GM19099 (cell line): Measurements from ENCODE around the gene UCMA.

Experiments used
- POLR2A ChIP-seq: IDR thresholded peaks from 3 replicates; pipeline ENCODE4 v1.6.1; 2011; ENCODE audit warnings: low read depth; ENCODE audit not compliant: insufficient read length; ENCODE audit errors: extremely low read depth

Gene UCMA

GRCh38 chr10:13238271-13239077 lies 4.3 kb upstream of the UCMA start:
- TF ChIP-seq POLR2A: no peak

DNA sequence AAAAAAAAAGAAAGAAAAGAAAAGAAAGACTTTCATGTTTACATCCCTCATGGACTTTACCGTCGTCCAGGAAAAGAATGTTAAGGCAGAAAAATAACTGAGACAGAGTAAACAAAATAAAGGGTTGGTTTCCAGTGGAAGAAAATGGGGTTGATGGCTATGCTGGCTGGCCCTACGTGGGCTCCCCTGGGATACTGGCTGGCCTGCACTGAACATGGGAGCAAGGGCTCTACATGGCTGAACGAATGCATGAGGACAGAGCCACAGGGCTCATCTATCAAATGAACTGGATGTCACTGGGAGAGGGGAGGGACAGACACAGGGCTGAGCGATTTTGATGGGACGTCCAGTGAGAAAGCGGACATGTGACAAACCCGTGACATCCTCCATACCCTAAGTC lies 2.5 kb upstream of the UCMA start:
- no peak for TF ChIP-seq POLR2A

GRCh38 chr10:13233358-13233757 lies 816 bp downstream of the UCMA start:
- no peak for TF ChIP-seq POLR2A

GRCh38 chr10:13231808-13232207 lies 2.4 kb downstream of the UCMA start:
- no peak for TF ChIP-seq POLR2A

DNA sequence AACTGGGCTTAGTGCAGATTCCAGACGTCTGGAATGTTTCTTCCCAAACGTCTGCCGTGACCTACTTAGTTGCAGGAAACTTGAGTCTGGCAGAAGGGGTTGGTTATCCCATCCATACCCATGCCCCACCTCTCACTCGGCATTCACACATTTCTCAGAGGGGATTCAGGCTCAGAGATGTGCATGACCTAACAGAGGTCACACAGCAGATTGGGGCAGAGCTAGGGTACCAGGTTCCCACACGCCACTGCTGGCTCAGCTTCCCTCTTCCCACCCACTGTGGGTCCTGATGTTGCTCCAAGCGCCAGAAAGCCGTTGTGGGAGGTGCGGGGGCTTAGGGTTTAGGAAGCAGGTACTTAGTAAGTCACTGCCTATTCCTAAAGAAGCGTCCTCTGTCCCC lies 3.0 kb downstream of the UCMA start:
- TF ChIP-seq POLR2A: no peak

- no peak for TF ChIP-seq POLR2A
Observed at GRCh38 chr10:13227031-13227430, 7.1 kb downstream of the UCMA start.

DNA sequence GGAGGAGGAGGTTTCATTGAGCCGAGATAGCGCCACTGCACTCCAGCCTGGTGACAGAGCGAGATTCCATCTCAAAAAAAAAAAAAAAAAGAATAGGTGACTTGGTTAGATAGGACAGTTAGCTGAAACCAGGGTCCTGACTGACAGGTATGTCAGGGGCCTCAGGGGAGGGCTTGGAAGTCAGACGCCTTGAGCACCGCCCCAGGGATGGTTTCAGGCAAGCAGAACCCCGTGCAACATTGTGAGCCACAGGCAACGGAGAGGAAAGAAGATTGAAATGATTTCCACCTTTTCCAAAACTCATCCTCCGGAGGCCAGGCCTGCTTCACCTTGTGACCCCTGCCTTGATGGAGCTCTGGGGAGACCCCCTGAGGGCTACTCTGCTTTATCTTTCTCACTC lies 8.6 kb downstream of the UCMA start:
- TF ChIP-seq POLR2A: no peak

DNA sequence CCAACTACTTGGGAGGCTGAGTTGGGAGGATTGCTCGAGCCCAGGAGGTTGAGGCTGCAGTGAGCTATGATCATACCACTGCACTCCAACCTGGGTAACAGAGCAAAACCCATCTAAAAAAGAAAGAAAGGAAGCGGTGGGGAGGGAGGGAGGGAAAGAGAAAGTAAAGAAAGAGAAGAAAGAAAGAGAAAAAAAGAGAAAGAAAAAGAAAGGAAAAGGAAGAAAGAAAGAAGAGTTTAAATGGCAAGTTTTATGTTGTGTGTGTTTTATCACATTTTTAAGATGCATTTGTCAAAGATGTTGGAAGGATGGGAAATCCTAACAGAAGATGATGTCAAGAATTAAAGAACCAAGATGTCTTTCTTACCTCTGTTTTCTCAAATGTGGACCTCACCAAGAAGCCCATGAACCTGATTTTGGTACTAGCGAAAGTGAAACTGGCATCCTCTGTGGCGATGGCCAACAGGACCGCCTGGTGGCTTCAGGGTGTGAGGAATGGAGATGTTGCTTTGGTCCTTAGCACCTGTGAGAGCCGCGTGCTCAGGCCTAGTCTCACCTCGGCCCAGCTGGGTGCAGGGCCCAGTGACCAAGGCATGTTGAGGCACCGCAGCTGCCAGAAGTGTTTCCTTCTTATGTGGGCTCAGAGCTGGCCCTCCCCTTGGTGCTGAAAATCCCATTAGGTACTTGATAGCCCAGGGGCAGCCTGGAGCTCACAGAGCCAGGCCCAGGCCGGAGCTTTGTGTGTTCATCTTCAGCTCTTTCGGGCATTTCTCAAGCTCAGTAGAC lies 9.8 kb downstream of the UCMA start:
- TF ChIP-seq POLR2A: no peak

GRCh38 chr10:13223241-13223640 lies 10.9 kb downstream of the UCMA start:
- no peak for TF ChIP-seq POLR2A

- TF ChIP-seq POLR2A: no peak
Observed at GRCh38 chr10:13222566-13222965, 11.6 kb downstream of the UCMA start.

DNA sequence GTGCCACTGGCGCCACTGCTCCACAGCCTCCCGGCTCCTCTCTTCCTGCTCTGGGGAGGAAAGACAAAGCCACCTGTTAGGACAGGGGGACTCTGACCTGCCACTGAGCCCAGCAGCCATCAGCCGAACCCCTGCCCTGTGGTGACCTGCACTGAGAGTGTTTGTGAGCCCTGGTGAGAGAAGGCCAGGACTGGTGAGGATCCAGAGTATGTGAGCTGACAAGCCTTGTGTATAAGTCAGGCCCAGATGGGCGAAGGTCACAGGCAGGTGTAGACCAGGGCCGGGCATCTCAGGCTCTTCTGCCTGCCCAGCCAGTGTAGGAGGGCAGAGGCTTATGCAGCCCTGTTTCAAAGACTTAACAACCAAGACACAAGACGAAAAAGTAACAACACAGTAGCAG lies 12.0 kb downstream of the UCMA start:
- no peak for TF ChIP-seq POLR2A

- TF ChIP-seq POLR2A: no peak
Observed at GRCh38 chr10:13221572-13221971, 12.6 kb downstream of the UCMA start.

- TF ChIP-seq POLR2A: no peak
Observed at GRCh38 chr10:13219685-13220670, 14.2 kb downstream of the UCMA start.

- TF ChIP-seq POLR2A: no peak
Observed at GRCh38 chr10:13218878-13219277, 15.3 kb downstream of the UCMA start.

DNA sequence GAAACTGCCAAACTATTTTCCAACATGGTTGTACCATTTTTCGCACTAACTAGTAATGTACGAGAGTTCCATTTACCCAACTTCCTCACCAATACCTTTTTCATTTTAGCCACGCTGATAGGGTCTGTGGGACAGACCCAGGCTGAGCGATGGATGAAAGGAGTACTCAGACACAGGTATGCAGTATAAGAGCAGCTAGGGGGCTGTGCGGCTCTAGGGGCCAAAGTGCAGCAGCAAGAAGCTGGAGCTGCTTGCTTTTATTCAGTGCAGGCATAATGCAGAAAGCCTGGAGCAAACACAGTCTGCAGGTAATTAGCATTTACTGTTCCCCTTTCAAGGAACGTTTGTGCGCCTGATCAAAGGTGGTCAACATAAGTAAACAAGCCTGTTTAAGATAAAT lies 21.0 kb downstream of the UCMA start:
- TF ChIP-seq POLR2A: no peak
